Esophagus muscularis mucosa (tissue), 4 donors: ENCODE measurements around the gene ATG9A. TPM values are rescaled to one million over a fixed set of nuclear protein-coding genes. Genes with fewer than 3 reads are reported as not detected.

Experiments
- DNase-seq: peaks from one replicate; pipeline ENCODE4 v3.0.0-alpha.2; 2017; ENCODE audit errors: extremely low spot score
- H3K27ac ChIP-seq, 4 donors: fragments of 200-600 bp; sonication (generic); replicated peaks in 1 of 4; 1 replicate in 3 of 4; 2 replicates in 1 of 4; pipeline ENCODE4 v1.5.1; 2016 to 2019; ENCODE audit warnings: mild to moderate bottlenecking in 1 of 4
- H3K27me3 ChIP-seq, 4 donors: fragments of 200-600 bp; sonication (generic); one replicate each; pipeline versions ENCODE4 v1.5.1 to v1.6.0; 2016 to 2019
- H3K36me3 ChIP-seq, 4 donors: fragments of 200-600 bp; sonication (generic); one replicate each; pipeline ENCODE4 v1.5.1; 2016 to 2019
- H3K4me1 ChIP-seq, 4 donors: fragments of 200-600 bp; sonication (generic); one replicate each; pipeline ENCODE4 v1.5.1; 2016 to 2019
- H3K4me3 ChIP-seq, 4 donors: fragments of 200-600 bp; sonication (generic); 1 replicate in 2 of 4; 2 replicates in 2 of 4; pipeline ENCODE4 v1.5.1; 2016 to 2019; ENCODE audit warnings: mild to moderate bottlenecking in 4 of 4, moderate library complexity in 1 of 4
- H3K9me3 ChIP-seq, 4 donors: fragments of 200-600 bp; sonication (generic); 1 replicate in 3 of 4; 2 replicates in 1 of 4; pipeline ENCODE4 v1.5.1; 2016 to 2019
- CTCF ChIP-seq, 3 experiments: fragments of 200-600 bp in 2 of 3; fragments of 450-650 bp in 1 of 3; sonication (generic) in 2 of 3; IDR thresholded peaks; one replicate each; pipeline ENCODE4 v1.5.1; 2017 to 2019; ENCODE audit warnings: antibody characterized with exemption in 3 of 3, mild to moderate bottlenecking in 2 of 3, moderate library complexity in 1 of 3
- EP300 ChIP-seq: sonication (generic); formaldehyde crosslinking; IDR thresholded peaks from one replicate; pipeline ENCODE4 v1.6.1; 2017; ENCODE audit warnings: antibody characterized with exemption
- POLR2A ChIP-seq: fragments of 450-650 bp; IDR thresholded peaks from one replicate; pipeline ENCODE4 v1.6.1; 2017; ENCODE audit warnings: antibody characterized with exemption, moderate library complexity, mild to moderate bottlenecking, low read depth
- POLR2AphosphoS5 ChIP-seq, 2 donors: sonication (generic); formaldehyde crosslinking; IDR thresholded peaks; one replicate each; pipeline ENCODE4 v1.6.1; 2017; ENCODE audit warnings: antibody characterized with exemption in 2 of 2
- WGBS: methylation state at CpG from one replicate; pipeline ENCODE4 v1.1.5; 2018; 5-methylcytosine and 5-hydroxymethylcytosine counted together
- intact Hi-C: fragments of 100-400 bp; cut with DNase I; formaldehyde crosslinking; loops from one replicate; pipeline ENCODE4 v1.15.1; 2023
- total RNA-seq, 4 donors: library from RNA; depleted of rRNA; stranded (reverse); fragments of >200 nt; gene quantifications; one replicate each; pipeline versions ENCODE4 v1.1.0 to v1.2.1, GENCODE V29; 2016

Gene ATG9A
- total RNA-seq, 4 donors from 2014 or later = 41.5 to 75.3 (median 56.2) TPM

GRCh38 chr2:219207134-219207883 is 22.1 kb downstream of the ATG9A start:
- H3K27me3 ChIP-seq = peaks cover 0 to 2% (median 0%) of the 10 kb centered on the region in 4 donors
- peak; percentile 62 for DNase-seq
- peaks cover 17 to 24% (median 23%) of the 10 kb centered on the region in 4 donors for H3K4me1 ChIP-seq
- H3K4me3 ChIP-seq = peak overlapping the region; percentile 71 to 97 (median 78)
- peak overlapping the region; percentile 90 to 99 (median 96) for H3K27ac ChIP-seq
- intact Hi-C loops = loop anchor here (2.0 to 5.0 kb wide), 2 partner anchors 29 to 45 kb away; partner anchors contain the start of genes NHEJ1 and RETREG2
- WGBS = 17% methylated on average over 16 of the region's 22 CpGs
- H3K9me3 ChIP-seq = no peaks in the 10 kb centered on the region
- H3K36me3 ChIP-seq = peaks cover 0 to 43% (median 39%) of the 10 kb centered on the region in 4 donors
- TF ChIP-seq EP300 (peak; percentile 5), CTCF (IDR thresholded peaks at IDR 0.05) (no peak)

GRCh38 chr2:219206328-219207133 is 22.9 kb downstream of the ATG9A start, which contains the start of gene ZFAND2B:
Gene ZFAND2B, plus strand, starts transcription at chr2:219206782. Its CDS starts 206 bp downstream, at chr2:219206988.
- Histone ChIP-seq H3K27ac (peak within 1 kb of the TSS; percentile 90 to 99 (median 96)), H3K36me3 (peaks cover 0 to 35% (median 34%) of the 10 kb centered on the region in 4 donors), H3K4me1 (peaks cover 17 to 24% (median 23%) of the 10 kb centered on the region in 4 donors), H3K27me3 (peaks cover 0 to 2% (median 0%) of the 10 kb centered on the region in 4 donors), H3K4me3 (peak within 1 kb of the TSS; percentile 71 to 97 (median 78)), H3K9me3 (no peaks in the 10 kb centered on the region)
- TF ChIP-seq CTCF (IDR thresholded peaks at IDR 0.05) (peak in 2 of 3 experiments; percentile 22 to 31), POLR2A (peak; percentile 78), EP300 (no peak), POLR2AphosphoS5 (IDR thresholded peaks at IDR 0.05) (peak; percentile 99 to 100)
- under 1% methylated on average over 18 of the region's 76 CpGs for WGBS
- DNase-seq = peak; percentile 97
- intact Hi-C loops = loop anchor here (2.0 to 5.0 kb wide), 2 partner anchors 28 to 44 kb away; partner anchors contain the start of genes NHEJ1 and RETREG2

- no peak for DNase-seq
- intact Hi-C loops = loop anchor here (2.0 to 5.0 kb wide), 2 partner anchors 27 to 44 kb away; partner anchors contain the start of genes NHEJ1 and RETREG2
- H3K4me3 ChIP-seq = peak overlapping the region; percentile 71 to 97 (median 78)
- no peaks in the 10 kb centered on the region for H3K9me3 ChIP-seq
- TF ChIP-seq POLR2AphosphoS5 (IDR thresholded peaks at IDR 0.05) = no peak
- TF ChIP-seq POLR2A = no peak
- TF ChIP-seq CTCF (IDR thresholded peaks at IDR 0.05) = no peak
- TF ChIP-seq EP300 = no peak
- peaks cover 0 to 30% (median 29%) of the 10 kb centered on the region in 4 donors for H3K36me3 ChIP-seq
- peak overlapping the region; percentile 90 to 99 (median 96) for H3K27ac ChIP-seq
- 17% methylated on average over 7 of the region's 7 CpGs for WGBS
- H3K27me3 ChIP-seq = peaks cover 0 to 2% (median 0%) of the 10 kb centered on the region in 4 donors
- peaks cover 17 to 24% (median 23%) of the 10 kb centered on the region in 4 donors for H3K4me1 ChIP-seq
These were observed 23.5 kb downstream of the ATG9A start for GRCh38 chr2:219205981-219206327.

- H3K27ac ChIP-seq = no peak overlapping the region
- H3K9me3 ChIP-seq = no peaks in the 10 kb centered on the region
- WGBS = 83% methylated on average over 5 of the region's 5 CpGs
- TF ChIP-seq POLR2A (no peak), POLR2AphosphoS5 (IDR thresholded peaks at IDR 0.05) (no peak), CTCF (IDR thresholded peaks at IDR 0.05) (no peak), EP300 (no peak)
- intact Hi-C loops = loop anchor here (5.0 kb wide), 1 partner anchor 43 kb away; the partner anchor contains the start of gene NHEJ1
- H3K36me3 ChIP-seq = peaks cover 0 to 22% (median 21%) of the 10 kb centered on the region in 4 donors
- no peak overlapping the region for H3K4me3 ChIP-seq
- DNase-seq = no peak
- H3K27me3 ChIP-seq = peaks cover 0 to 5% (median 1%) of the 10 kb centered on the region in 4 donors
- H3K4me1 ChIP-seq = peaks cover 17 to 24% (median 23%) of the 10 kb centered on the region in 4 donors
These were observed 24.3 kb downstream of the ATG9A start for GRCh38 chr2:219205165-219205538.
